Trophoblast cell (in vitro differentiated cells and primary cell): ENCODE measurements around the gene TRABD2B.

ENCODE experiments used
- DNase-seq, 2 donors: peaks; one replicate each; pipeline ENCODE4 v3.0.0-alpha.2; 2016
- H2AFZ ChIP-seq: 2 replicates; pipeline ENCODE4 v1.6.1; 2013; ENCODE audit warnings: low read length, moderate library complexity, mild to moderate bottlenecking; ENCODE audit not compliant: insufficient read depth, poor library complexity
- H2AK5ac ChIP-seq: 2 replicates; pipeline ENCODE4 v1.6.1; 2013; ENCODE audit warnings: mild to moderate bottlenecking, low read length
- H2BK120ac ChIP-seq: 2 replicates; pipeline ENCODE4 v1.6.1; 2013; ENCODE audit warnings: low read length, mild to moderate bottlenecking, moderate library complexity; ENCODE audit not compliant: insufficient read depth, poor library complexity
- H2BK12ac ChIP-seq: 2 replicates; pipeline ENCODE4 v1.6.1; 2013; ENCODE audit warnings: mild to moderate bottlenecking, low read length, moderate library complexity
- H2BK5ac ChIP-seq: 2 replicates; pipeline ENCODE4 v1.6.1; 2013; ENCODE audit warnings: low read length, low read depth, moderate library complexity, mild to moderate bottlenecking; ENCODE audit not compliant: poor library complexity
- H3K14ac ChIP-seq: 2 replicates; pipeline ENCODE4 v1.6.1; 2013; ENCODE audit warnings: mild to moderate bottlenecking, low read length
- H3K18ac ChIP-seq: 2 replicates; pipeline ENCODE4 v1.6.1; 2013; ENCODE audit warnings: mild to moderate bottlenecking, low read length
- H3K23ac ChIP-seq: 2 replicates; pipeline ENCODE4 v1.6.1; 2013; ENCODE audit warnings: low read length
- H3K27ac ChIP-seq: 2 replicates; pipeline ENCODE4 v1.5.1; 2013; ENCODE audit warnings: low read depth, mild to moderate bottlenecking, inconsistent platforms, low read length, moderate library complexity
- H3K27me3 ChIP-seq: 2 replicates; pipeline ENCODE4 v1.6.1; 2013; ENCODE audit warnings: inconsistent platforms, mild to moderate bottlenecking, low read length, moderate library complexity; ENCODE audit not compliant: insufficient read depth
- H3K36me3 ChIP-seq, 2 experiments: 1 replicate in 1 of 2; 2 replicates in 1 of 2; pipeline ENCODE4 v1.6.1; 2013; ENCODE audit warnings: low read length in 2 of 2, mild to moderate bottlenecking in 2 of 2, moderate library complexity in 1 of 2; ENCODE audit not compliant: insufficient read depth in 2 of 2, control insufficient read depth in 1 of 2
- H3K4ac ChIP-seq: 2 replicates; pipeline ENCODE4 v1.6.1; 2013; ENCODE audit warnings: low read depth, mild to moderate bottlenecking, low read length, moderate library complexity
- H3K4me1 ChIP-seq, 2 experiments: 1 replicate in 1 of 2; 2 replicates in 1 of 2; pipeline ENCODE4 v1.6.1; 2013; ENCODE audit warnings: low read length in 2 of 2, mild to moderate bottlenecking in 2 of 2, moderate library complexity in 1 of 2; ENCODE audit not compliant: insufficient read depth in 2 of 2, control insufficient read depth in 1 of 2
- H3K4me2 ChIP-seq: 2 replicates; pipeline ENCODE4 v1.6.1; 2013; ENCODE audit warnings: inconsistent platforms, mild to moderate bottlenecking, low read length, moderate library complexity
- H3K4me3 ChIP-seq: 2 replicates; pipeline ENCODE4 v1.5.1; 2013; ENCODE audit warnings: mild to moderate bottlenecking, low read depth, low read length, inconsistent platforms
- H3K79me1 ChIP-seq: one replicate; pipeline ENCODE4 v1.6.1; 2013; ENCODE audit warnings: low read length
- H3K79me2 ChIP-seq: 2 replicates; pipeline ENCODE4 v1.6.1; 2013; ENCODE audit warnings: low read length, mild to moderate bottlenecking; ENCODE audit not compliant: control insufficient read depth, insufficient read depth, poor library complexity
- H3K9ac ChIP-seq: 2 replicates; pipeline ENCODE4 v1.6.1; 2013; ENCODE audit warnings: mild to moderate bottlenecking, low read length
- H3K9me3 ChIP-seq: 2 replicates; pipeline ENCODE4 v1.6.1; 2013; ENCODE audit warnings: low read depth, mild to moderate bottlenecking, control low read depth, inconsistent platforms, low read length; ENCODE audit not compliant: insufficient read depth
- H4K12ac ChIP-seq: 2 replicates; pipeline ENCODE4 v1.6.1; 2013; ENCODE audit warnings: low read depth, mild to moderate bottlenecking, low read length, moderate library complexity
- H4K8ac ChIP-seq: 2 replicates; pipeline ENCODE4 v1.6.1; 2013; ENCODE audit warnings: low read depth, mild to moderate bottlenecking, low read length, moderate library complexity
- H4K91ac ChIP-seq: one replicate; pipeline ENCODE4 v1.6.1; 2013; ENCODE audit warnings: low read depth, mild to moderate bottlenecking, low read length, moderate library complexity
- WGBS: extraction: QIAGEN DNeasy Blood & Tissue Kit; methylation state at CpG from one replicate; pipeline ENCODE4 v1.1.7; 2013; ENCODE audit warnings: missing lambda C conversion rate; ENCODE audit not compliant: insufficient read length, insufficient coverage; ENCODE audit errors: extremely low coverage; 5-methylcytosine and 5-hydroxymethylcytosine counted together

Gene TRABD2B

GRCh38 chr1:47999097-47999496 lies 1.9 kb upstream of the TRABD2B start:
- Histone ChIP-seq H3K79me2 (no peaks in the 10 kb centered on the region), H2AK5ac (no peak overlapping the region), H3K9me3 (no peaks in the 10 kb centered on the region), H3K4me3 (no peak overlapping the region), H4K91ac (no peak overlapping the region), H3K23ac (peak overlapping the region; percentile 42), H2BK5ac (no peak overlapping the region), H3K18ac (no peak overlapping the region), H3K4me1 (peaks cover 0 to 6% of the 10 kb centered on the region in 2 experiments), H4K12ac (no peak overlapping the region), H3K36me3 (no peaks in the 10 kb centered on the region), H3K27me3 (peaks cover 28% of the 10 kb centered on the region), H3K4ac (no peak overlapping the region), H2BK12ac (no peak overlapping the region), H3K79me1 (no peaks in the 10 kb centered on the region), H3K14ac (no peak overlapping the region), H3K27ac (no peak overlapping the region), H2AFZ (no peak overlapping the region), H4K8ac (no peak overlapping the region), H3K4me2 (no peak overlapping the region), H3K9ac (no peak overlapping the region), H2BK120ac (no peak overlapping the region)
- no CpG with 5 or more reads among the region's 4 CpGs for WGBS
- no peak for DNase-seq

GRCh38 chr1:47998396-47998990 lies 1.3 kb upstream of the TRABD2B start:
- peak overlapping the region; percentile 14 for H3K9ac ChIP-seq
- no peaks in the 10 kb centered on the region for H3K79me2 ChIP-seq
- no peak overlapping the region for H3K14ac ChIP-seq
- no peak overlapping the region for H2BK120ac ChIP-seq
- no peaks in the 10 kb centered on the region for H3K9me3 ChIP-seq
- H3K27ac ChIP-seq: no peak overlapping the region
- H3K4ac ChIP-seq: no peak overlapping the region
- no peak overlapping the region for H3K18ac ChIP-seq
- H3K27me3 ChIP-seq: peaks cover 29% of the 10 kb centered on the region
- no CpG with 5 or more reads among the region's 8 CpGs for WGBS
- H3K36me3 ChIP-seq: no peaks in the 10 kb centered on the region
- H4K12ac ChIP-seq: no peak overlapping the region
- H2AFZ ChIP-seq: no peak overlapping the region
- H4K91ac ChIP-seq: no peak overlapping the region
- H2BK5ac ChIP-seq: no peak overlapping the region
- H3K4me3 ChIP-seq: no peak overlapping the region
- H4K8ac ChIP-seq: no peak overlapping the region
- H2BK12ac ChIP-seq: no peak overlapping the region
- no peak overlapping the region for H2AK5ac ChIP-seq
- no peak overlapping the region for H3K23ac ChIP-seq
- no peak for DNase-seq
- no peaks in the 10 kb centered on the region for H3K79me1 ChIP-seq
- H3K4me1 ChIP-seq: peaks cover 0 to 6% of the 10 kb centered on the region in 2 experiments
- H3K4me2 ChIP-seq: no peak overlapping the region

GRCh38 chr1:47996406-47997226 lies 569 bp downstream of the TRABD2B start:
- Histone ChIP-seq H2BK5ac (no peak overlapping the region), H3K27me3 (peaks cover 29% of the 10 kb centered on the region), H3K4me2 (peak overlapping the region; percentile 81), H3K14ac (no peak overlapping the region), H3K4ac (no peak overlapping the region), H3K4me3 (peak overlapping the region; percentile 51), H3K23ac (no peak overlapping the region), H3K79me2 (no peaks in the 10 kb centered on the region), H2AFZ (no peak overlapping the region), H4K8ac (no peak overlapping the region), H3K4me1 (peaks cover 0 to 6% of the 10 kb centered on the region in 2 experiments), H2BK12ac (no peak overlapping the region), H3K9ac (no peak overlapping the region), H3K79me1 (no peaks in the 10 kb centered on the region), H2BK120ac (no peak overlapping the region), H4K12ac (no peak overlapping the region), H3K27ac (no peak overlapping the region), H2AK5ac (no peak overlapping the region), H4K91ac (no peak overlapping the region), H3K36me3 (no peaks in the 10 kb centered on the region), H3K18ac (no peak overlapping the region), H3K9me3 (no peaks in the 10 kb centered on the region)
- peak in 1 of 2 donors; percentile 16 for DNase-seq
- WGBS: no CpG with 5 or more reads among the region's 80 CpGs

- Histone ChIP-seq H4K91ac (no peak overlapping the region), H3K4me1 (peaks cover 0 to 6% of the 10 kb centered on the region in 2 experiments), H2BK120ac (no peak overlapping the region), H3K27ac (no peak overlapping the region), H3K79me2 (no peaks in the 10 kb centered on the region), H3K4me3 (no peak overlapping the region), H3K4me2 (peak overlapping the region; percentile 81), H3K36me3 (no peaks in the 10 kb centered on the region), H3K79me1 (no peaks in the 10 kb centered on the region), H4K12ac (no peak overlapping the region), H3K9ac (no peak overlapping the region), H2AFZ (no peak overlapping the region), H2BK5ac (no peak overlapping the region), H2BK12ac (no peak overlapping the region), H2AK5ac (no peak overlapping the region), H3K9me3 (no peaks in the 10 kb centered on the region), H4K8ac (no peak overlapping the region), H3K23ac (no peak overlapping the region), H3K18ac (no peak overlapping the region), H3K14ac (no peak overlapping the region), H3K27me3 (peaks cover 28% of the 10 kb centered on the region), H3K4ac (no peak overlapping the region)
- DNase-seq: no peak
- no CpG with 5 or more reads among the region's 7 CpGs for WGBS
These were observed 1.2 kb downstream of the TRABD2B start for GRCh38 chr1:47996060-47996405.
